ENCODE data around the gene ROBO1. TPM values are rescaled to one million over a fixed set of nuclear protein-coding genes. Genes with fewer than 3 reads are reported as not detected.

The ROBO1 gene
- total and polyA plus RNA-seq, 2 of the 8 experiments (the other 6 are each of a cell fraction or from before 2014, with no cell fraction given): 51.4 to 91.0 TPM

DNA sequence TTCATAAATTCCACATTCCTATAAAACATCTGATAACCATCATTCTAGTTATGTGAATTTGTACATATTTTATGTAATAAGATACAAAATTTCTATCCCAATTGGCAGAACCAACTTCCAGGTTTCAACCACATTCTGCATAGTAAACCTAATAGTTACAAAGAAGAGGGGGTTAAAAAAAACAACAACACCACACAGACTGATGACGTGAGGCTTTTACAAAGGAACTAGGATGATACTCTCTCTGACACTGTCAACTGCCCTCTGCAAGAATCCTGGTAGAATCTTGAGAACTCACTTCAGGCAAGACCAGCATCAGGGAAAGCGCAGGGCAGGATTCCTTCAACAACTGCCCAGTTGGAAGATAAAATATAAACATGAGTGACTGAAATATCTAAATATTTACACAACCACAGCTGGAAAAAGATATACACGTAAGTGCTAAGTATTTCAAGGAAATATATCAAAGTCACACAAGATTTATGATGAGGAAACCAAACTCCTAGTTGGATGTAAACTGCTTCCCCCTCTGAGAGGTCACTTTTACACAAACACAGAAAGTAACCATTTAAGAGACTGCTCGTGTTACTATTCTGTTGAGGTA is 816.4 kb downstream of the ROBO1 start (continued):
- TF ChIP-seq, protein P1, sequence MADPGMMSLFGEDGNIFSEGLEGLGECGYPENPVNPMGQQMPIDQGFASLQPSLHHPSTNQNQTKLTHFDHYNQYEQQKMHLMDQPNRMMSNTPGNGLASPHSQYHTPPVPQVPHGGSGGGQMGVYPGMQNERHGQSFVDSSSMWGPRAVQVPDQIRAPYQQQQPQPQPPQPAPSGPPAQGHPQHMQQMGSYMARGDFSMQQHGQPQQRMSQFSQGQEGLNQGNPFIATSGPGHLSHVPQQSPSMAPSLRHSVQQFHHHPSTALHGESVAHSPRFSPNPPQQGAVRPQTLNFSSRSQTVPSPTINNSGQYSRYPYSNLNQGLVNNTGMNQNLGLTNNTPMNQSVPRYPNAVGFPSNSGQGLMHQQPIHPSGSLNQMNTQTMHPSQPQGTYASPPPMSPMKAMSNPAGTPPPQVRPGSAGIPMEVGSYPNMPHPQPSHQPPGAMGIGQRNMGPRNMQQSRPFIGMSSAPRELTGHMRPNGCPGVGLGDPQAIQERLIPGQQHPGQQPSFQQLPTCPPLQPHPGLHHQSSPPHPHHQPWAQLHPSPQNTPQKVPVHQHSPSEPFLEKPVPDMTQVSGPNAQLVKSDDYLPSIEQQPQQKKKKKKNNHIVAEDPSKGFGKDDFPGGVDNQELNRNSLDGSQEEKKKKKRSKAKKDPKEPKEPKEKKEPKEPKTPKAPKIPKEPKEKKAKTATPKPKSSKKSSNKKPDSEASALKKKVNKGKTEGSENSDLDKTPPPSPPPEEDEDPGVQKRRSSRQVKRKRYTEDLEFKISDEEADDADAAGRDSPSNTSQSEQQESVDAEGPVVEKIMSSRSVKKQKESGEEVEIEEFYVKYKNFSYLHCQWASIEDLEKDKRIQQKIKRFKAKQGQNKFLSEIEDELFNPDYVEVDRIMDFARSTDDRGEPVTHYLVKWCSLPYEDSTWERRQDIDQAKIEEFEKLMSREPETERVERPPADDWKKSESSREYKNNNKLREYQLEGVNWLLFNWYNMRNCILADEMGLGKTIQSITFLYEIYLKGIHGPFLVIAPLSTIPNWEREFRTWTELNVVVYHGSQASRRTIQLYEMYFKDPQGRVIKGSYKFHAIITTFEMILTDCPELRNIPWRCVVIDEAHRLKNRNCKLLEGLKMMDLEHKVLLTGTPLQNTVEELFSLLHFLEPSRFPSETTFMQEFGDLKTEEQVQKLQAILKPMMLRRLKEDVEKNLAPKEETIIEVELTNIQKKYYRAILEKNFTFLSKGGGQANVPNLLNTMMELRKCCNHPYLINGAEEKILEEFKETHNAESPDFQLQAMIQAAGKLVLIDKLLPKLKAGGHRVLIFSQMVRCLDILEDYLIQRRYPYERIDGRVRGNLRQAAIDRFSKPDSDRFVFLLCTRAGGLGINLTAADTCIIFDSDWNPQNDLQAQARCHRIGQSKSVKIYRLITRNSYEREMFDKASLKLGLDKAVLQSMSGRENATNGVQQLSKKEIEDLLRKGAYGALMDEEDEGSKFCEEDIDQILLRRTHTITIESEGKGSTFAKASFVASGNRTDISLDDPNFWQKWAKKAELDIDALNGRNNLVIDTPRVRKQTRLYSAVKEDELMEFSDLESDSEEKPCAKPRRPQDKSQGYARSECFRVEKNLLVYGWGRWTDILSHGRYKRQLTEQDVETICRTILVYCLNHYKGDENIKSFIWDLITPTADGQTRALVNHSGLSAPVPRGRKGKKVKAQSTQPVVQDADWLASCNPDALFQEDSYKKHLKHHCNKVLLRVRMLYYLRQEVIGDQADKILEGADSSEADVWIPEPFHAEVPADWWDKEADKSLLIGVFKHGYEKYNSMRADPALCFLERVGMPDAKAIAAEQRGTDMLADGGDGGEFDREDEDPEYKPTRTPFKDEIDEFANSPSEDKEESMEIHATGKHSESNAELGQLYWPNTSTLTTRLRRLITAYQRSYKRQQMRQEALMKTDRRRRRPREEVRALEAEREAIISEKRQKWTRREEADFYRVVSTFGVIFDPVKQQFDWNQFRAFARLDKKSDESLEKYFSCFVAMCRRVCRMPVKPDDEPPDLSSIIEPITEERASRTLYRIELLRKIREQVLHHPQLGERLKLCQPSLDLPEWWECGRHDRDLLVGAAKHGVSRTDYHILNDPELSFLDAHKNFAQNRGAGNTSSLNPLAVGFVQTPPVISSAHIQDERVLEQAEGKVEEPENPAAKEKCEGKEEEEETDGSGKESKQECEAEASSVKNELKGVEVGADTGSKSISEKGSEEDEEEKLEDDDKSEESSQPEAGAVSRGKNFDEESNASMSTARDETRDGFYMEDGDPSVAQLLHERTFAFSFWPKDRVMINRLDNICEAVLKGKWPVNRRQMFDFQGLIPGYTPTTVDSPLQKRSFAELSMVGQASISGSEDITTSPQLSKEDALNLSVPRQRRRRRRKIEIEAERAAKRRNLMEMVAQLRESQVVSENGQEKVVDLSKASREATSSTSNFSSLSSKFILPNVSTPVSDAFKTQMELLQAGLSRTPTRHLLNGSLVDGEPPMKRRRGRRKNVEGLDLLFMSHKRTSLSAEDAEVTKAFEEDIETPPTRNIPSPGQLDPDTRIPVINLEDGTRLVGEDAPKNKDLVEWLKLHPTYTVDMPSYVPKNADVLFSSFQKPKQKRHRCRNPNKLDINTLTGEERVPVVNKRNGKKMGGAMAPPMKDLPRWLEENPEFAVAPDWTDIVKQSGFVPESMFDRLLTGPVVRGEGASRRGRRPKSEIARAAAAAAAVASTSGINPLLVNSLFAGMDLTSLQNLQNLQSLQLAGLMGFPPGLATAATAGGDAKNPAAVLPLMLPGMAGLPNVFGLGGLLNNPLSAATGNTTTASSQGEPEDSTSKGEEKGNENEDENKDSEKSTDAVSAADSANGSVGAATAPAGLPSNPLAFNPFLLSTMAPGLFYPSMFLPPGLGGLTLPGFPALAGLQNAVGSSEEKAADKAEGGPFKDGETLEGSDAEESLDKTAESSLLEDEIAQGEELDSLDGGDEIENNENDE (IDR thresholded peaks at IDR 0.05; ENCODE audit: insufficient replicate concordance, low read length): no peak
